Measurements from ENCODE around the gene KCNB1. TPM values are rescaled to one million over a fixed set of nuclear protein-coding genes. Genes with fewer than 3 reads are reported as not detected.

The KCNB1 gene
- total RNA-seq, 2 experiments from 2014 or later = not detected

- ChIA-PET CTCF (interaction anchor here (2.8 kb wide), 1 partner anchor 13 kb away, joined by 10 read pairs; no protein-coding TSS in a partner anchor), POLR2A (no interaction called here)
- H3K4me1 Mint-ChIP-seq (ENCODE audit: low read depth) = no peaks in the 10 kb centered on the region
- H3K9me3 Mint-ChIP-seq = no peaks in the 10 kb centered on the region
- H3K4me3 Mint-ChIP-seq = no peak overlapping the region
- no peak overlapping the region for H3K27ac Mint-ChIP-seq
- no peaks in the 10 kb centered on the region for H3K36me3 Mint-ChIP-seq (ENCODE audit: low read depth)
- TF ChIP-seq CTCF (IDR thresholded peaks at IDR 0.05) = no peak
- peaks cover 21% of the 10 kb centered on the region for H3K27me3 Mint-ChIP-seq
- DNase-seq (no peak), ATAC-seq (no peak)
- intact Hi-C loops (cut with micrococcal nuclease) = no loop called here
These were observed 11.5 kb downstream of the KCNB1 start for GRCh38 chr20:49470922-49471321.

GRCh38 chr20:49469060-49469459, 13.4 kb downstream of the KCNB1 start:
- no peak for DNase-seq
- H3K27me3 Mint-ChIP-seq = peaks cover 14% of the 10 kb centered on the region
- no peaks in the 10 kb centered on the region for H3K4me1 Mint-ChIP-seq (ENCODE audit: low read depth)
- H3K4me3 Mint-ChIP-seq = no peak overlapping the region
- TF ChIP-seq CTCF (IDR thresholded peaks at IDR 0.05) = no peak
- H3K36me3 Mint-ChIP-seq (ENCODE audit: low read depth) = no peaks in the 10 kb centered on the region
- CTCF ChIA-PET = no interaction called here
- no peaks in the 10 kb centered on the region for H3K9me3 Mint-ChIP-seq
- intact Hi-C loops (cut with micrococcal nuclease) = no loop called here
- no peak overlapping the region for H3K27ac Mint-ChIP-seq
- ATAC-seq = no peak
- POLR2A ChIA-PET = no interaction called here

DNA sequence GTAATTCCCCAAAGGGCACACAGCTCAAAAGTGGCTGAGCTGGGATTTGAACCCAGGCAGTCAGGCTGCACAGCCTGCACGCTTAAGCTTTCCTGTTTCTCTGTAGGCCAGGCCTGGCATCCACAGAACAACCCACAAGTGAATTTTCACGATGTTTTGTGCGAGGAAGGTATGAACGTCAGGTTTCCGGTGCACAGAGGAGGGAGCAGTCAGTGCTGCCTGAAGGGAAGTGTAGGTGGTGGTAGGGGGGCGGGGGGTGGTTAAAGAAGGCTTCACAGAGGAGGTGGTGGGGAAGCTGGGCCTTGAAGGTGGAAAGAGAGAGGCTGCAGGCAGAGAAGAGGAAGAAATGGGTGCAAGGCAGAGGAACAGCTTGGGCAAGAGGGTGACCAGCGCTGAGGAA, 14.1 kb downstream of the KCNB1 start:
- Mint-ChIP-seq H3K4me1 (ENCODE audit: low read depth) (no peaks in the 10 kb centered on the region), H3K27ac (no peak overlapping the region), H3K4me3 (no peak overlapping the region), H3K9me3 (no peaks in the 10 kb centered on the region), H3K27me3 (peaks cover 14% of the 10 kb centered on the region), H3K36me3 (ENCODE audit: low read depth) (no peaks in the 10 kb centered on the region)
- intact Hi-C loops (cut with micrococcal nuclease) = no loop called here
- CTCF ChIA-PET = interaction anchor here (4.6 kb wide), 1 partner anchor 16 kb away, joined by 14 read pairs; no protein-coding TSS in a partner anchor
- DNase-seq (peak; percentile 8), ATAC-seq (no peak)
- TF ChIP-seq CTCF (IDR thresholded peaks at IDR 0.05) = no peak
- POLR2A ChIA-PET = no interaction called here

GRCh38 chr20:49466114-49466912, 16.2 kb downstream of the KCNB1 start:
- Mint-ChIP-seq H3K27ac (no peak overlapping the region), H3K27me3 (peaks cover 15% of the 10 kb centered on the region), H3K36me3 (ENCODE audit: low read depth) (no peaks in the 10 kb centered on the region), H3K4me1 (ENCODE audit: low read depth) (no peaks in the 10 kb centered on the region), H3K9me3 (no peaks in the 10 kb centered on the region), H3K4me3 (no peak overlapping the region)
- ChIA-PET CTCF (interaction anchor here (4.6 kb wide), 1 partner anchor 18 kb away, joined by 14 read pairs; no protein-coding TSS in a partner anchor), POLR2A (interaction anchor here (1.4 kb wide), 1 partner anchor 9 kb away, joined by 3 read pairs; no protein-coding TSS in a partner anchor)
- DNase-seq (no peak), ATAC-seq (no peak)
- intact Hi-C loops (cut with micrococcal nuclease) = no loop called here
- no peak for TF ChIP-seq CTCF (IDR thresholded peaks at IDR 0.05)

- H3K36me3 Mint-ChIP-seq (ENCODE audit: low read depth) = no peaks in the 10 kb centered on the region
- H3K27me3 Mint-ChIP-seq = peaks cover 5% of the 10 kb centered on the region
- H3K9me3 Mint-ChIP-seq = no peaks in the 10 kb centered on the region
- ChIA-PET POLR2A (no interaction called here), CTCF (interaction anchor here (4.6 kb wide), 1 partner anchor 20 kb away, joined by 14 read pairs; no protein-coding TSS in a partner anchor)
- H3K4me3 Mint-ChIP-seq = no peak overlapping the region
- DNase-seq = no peak
- no peak for ATAC-seq
- no peaks in the 10 kb centered on the region for H3K4me1 Mint-ChIP-seq (ENCODE audit: low read depth)
- TF ChIP-seq CTCF (IDR thresholded peaks at IDR 0.05) = no peak
- H3K27ac Mint-ChIP-seq = no peak overlapping the region
- intact Hi-C loops (cut with micrococcal nuclease) = no loop called here
These were observed 17.9 kb downstream of the KCNB1 start for GRCh38 chr20:49464556-49464955.

Data from activated CD8-positive, alpha-beta T cell treated with anti-CD3 and anti-CD28 coated beads for 36 hours (primary cell).